HG03460 (cell line): Measurements from ENCODE around the gene ZXDC.

Experiments
- ATAC-seq: cut with Tn5 transposase; IDR thresholded peaks from one replicate; pipeline ENCODE4 v1.9.1; 2021; ENCODE audit not compliant: unreplicated experiment

Gene ZXDC

GRCh38 chr3:126490619-126491018 is 14.9 kb upstream of the ZXDC start:
- no peak for ATAC-seq

DNA sequence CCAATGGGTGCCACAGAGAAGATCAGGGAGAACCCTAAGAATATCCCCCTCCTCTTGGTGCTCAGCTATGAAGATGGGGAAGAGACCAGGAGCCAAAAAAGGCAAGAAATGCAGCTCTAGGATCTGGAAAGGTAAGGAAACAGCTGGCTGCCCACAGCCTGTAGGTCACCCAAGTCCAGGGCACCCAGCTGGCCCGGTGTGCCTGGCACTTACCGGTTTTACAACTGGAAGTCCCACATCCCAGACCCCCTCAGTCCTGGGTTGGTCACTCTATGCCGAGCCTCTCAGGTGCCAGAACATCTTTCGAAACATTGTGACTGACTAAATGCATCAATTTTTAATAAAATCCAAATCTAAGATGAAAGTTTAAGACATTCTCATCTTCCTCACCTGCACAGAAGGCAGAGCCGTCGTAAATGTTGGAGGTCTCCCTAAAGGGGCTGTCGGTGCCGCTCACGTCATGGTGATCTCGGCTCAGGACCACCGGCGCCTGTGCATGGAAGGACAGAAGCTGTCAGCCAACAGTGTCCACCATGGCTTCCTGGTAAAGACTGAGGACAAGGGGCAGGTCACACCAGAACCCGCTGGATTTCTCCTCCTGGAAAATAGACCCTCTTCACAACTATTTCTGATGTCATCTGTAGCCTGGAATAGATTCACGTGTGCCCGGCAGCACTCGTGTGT is 13.3 kb upstream of the ZXDC start:
- no peak for ATAC-seq

DNA sequence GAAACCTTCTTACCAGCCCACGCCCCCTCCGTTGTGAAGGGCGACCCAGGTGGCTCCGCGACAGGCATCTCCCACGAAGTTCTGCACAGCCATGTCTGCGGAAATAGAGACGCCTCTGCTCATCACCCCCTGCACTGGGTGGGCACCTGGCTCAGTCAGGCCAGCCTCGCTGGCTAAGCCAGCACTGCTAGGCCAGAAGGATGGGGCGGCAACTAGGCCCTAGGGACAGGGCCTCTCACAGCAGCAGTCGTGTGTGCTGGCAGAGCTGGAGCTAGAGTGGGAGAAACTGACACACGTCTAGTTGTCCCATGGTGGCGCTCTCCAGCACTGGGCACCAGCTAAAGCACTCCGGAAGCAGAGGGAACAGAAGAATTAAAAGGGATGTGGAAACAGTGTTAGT is 12.5 kb upstream of the ZXDC start:
- no peak for ATAC-seq

DNA sequence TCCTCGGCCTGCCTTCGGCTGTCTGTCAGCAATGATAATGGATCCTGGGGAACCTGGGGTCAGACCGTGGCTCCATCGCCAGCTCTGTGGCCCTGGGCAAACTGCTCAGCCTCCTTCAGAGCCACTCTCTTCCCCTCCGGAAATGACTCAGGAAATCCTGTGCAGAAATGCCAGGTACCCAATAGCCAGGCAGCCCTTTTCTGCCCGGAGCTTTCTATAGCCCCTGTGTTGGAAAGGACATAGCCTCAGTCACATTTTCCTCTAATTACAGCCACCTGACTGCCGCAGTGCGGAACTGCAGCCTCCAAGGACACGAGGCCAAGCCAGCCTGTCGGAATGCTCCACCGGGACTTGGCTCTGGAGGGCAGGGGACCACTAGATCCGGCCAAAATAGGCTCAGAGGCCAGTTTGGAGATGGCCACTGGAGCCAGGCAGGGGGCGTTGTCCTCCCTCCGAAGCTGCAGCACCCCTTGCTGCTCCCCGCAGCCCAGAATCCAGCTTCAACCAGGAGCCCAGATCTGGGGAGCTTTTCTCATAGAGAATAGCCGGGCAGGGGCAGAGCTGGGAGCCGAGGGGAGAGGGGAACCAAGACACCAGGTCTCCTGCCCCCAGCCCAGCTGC is 11.6 kb upstream of the ZXDC start:
- ATAC-seq: no peak

- ATAC-seq: no peak
These were observed 10.7 kb upstream of the ZXDC start for GRCh38 chr3:126486360-126486847.

DNA sequence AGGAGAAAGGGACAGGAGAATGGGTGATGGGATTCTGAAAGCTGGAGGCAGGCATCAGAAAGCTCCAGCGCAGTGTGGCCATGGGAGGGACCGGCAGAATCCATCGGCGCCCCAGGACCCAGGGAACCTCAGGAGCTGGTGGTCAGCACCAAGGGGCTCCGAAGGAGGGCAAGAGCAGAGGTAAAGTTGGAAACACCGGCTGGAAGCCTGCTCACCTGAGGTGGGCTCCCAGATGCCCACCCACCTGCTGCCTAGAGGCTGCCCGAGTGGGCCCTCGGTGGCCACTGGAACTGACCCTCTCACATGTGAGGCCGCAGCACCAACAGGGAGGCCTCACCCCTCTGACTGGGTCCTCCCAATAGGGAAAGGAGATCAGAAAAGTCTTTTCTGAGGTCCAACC is 10.3 kb upstream of the ZXDC start:
- no peak for ATAC-seq

- ATAC-seq: no peak
These were observed 9.6 kb upstream of the ZXDC start for GRCh38 chr3:126485176-126485897.

DNA sequence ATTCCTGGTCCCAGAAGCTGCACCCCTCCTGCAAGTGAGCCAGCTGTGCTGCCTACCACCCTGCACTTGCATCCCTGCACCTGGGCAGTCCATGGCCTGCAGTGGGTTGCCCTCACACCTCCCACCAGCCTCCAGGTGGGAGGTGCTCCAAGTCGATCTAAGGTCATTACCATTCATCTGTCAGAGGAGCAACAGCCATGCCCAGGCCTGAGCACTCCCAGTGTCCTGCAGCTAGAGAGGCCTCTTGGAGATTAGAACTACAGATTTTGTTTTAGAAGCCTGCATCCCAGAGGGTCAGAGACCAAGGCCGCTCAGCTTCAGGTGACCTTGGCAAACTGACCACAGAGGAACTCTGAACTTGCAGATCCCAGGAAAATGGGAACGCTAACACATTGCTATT is 9.0 kb upstream of the ZXDC start:
- no peak for ATAC-seq

GRCh38 chr3:126484148-126484547 is 8.5 kb upstream of the ZXDC start:
- ATAC-seq: no peak

DNA sequence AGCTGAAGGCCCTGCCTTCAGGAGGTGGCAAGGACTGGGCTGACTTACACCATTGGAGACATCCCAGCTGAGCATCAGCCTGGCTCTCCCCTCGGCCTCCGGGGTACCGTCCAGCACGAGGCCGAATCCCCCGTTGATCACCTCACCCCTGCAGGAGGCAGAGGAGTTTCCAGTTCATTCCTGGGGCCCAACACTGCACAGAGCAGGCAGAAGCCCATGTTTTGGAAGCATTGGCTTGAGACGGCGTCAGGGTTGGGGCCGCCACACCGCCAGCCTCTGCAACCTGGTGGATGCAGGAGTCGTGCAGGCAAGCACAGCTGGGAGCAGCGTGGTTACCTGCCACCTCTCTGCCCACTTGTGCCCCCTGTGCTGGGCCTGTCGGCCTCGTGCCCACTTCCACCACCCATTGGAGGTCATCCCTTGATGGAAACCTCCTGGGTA is 7.7 kb upstream of the ZXDC start:
- ATAC-seq: no peak

- no peak for ATAC-seq
These were observed 7.0 kb upstream of the ZXDC start for GRCh38 chr3:126482503-126483255.

DNA sequence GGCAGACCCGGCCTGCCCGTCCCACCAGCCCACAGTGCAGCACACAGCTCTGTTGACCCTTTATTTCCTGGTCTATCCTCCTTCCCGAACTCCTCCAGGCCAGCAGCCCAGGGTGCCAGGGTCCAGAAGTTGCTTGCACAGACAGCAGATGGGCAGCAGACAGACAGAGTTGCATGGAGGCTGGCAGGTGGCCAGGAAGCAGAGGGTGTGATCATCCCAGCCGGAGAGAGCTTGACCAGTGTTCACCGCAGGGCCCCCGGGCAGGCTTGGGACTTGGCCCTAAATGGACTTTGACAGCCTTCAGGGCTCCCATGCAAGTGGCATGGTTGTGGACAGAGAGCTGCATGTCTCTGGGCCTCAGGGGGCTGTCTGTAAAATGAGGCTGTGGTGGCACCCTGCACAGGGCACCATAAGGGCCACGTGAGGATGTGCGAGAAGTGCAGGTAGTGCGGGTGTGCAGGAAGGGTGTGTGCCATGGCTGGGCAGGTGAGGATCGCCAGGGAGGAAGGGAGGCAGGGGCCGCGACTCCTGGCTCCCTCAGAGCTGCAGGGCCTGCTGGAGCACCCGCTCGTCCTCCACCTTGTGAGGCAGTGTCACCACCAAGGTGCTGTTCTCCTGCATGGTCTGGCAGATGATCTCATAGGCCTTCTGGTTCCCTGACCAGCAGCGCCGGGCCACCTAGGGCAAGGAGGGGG is 6.3 kb upstream of the ZXDC start:
- no peak for ATAC-seq

DNA sequence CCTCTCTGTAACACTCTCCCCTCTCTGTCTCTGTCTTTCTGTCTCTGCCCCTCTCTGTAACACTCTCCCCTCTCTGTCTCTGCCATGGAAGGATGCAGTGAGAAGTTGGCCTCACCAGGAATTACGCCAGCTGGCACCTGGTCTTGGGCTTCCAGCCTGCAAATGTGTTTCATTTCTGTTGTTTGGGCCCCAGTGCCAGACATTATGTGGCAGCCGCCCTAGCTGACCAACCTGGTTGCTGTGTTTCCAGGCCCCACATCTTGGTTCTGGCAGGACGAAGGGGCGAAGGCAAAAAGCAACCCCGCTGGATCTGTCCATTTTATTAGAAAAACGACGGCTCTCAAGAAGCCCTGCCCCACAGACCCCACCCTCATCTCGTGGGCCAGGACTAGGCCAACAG is 5.2 kb upstream of the ZXDC start:
- no peak for ATAC-seq

GRCh38 chr3:126480206-126480605 is 4.5 kb upstream of the ZXDC start:
- ATAC-seq: no peak

DNA sequence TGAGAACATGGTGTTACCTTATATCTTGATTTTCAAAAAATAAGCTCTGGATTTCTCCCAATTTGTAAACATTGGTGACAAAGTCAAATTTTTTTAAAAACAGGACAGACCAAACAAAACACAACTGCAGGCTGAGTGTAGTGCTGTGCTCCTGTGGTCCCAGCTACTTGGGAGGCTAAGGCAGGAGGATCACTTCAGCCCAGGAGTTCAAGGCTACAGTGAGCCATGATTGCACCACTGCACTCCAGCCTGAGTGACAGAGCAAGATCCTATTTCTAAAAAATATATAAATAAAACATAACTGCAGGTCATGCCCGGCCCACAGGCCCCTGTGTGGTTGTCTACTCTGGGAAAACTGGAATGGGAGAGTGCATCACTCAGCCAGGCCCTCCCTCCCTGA is 4.0 kb upstream of the ZXDC start:
- no peak for ATAC-seq

DNA sequence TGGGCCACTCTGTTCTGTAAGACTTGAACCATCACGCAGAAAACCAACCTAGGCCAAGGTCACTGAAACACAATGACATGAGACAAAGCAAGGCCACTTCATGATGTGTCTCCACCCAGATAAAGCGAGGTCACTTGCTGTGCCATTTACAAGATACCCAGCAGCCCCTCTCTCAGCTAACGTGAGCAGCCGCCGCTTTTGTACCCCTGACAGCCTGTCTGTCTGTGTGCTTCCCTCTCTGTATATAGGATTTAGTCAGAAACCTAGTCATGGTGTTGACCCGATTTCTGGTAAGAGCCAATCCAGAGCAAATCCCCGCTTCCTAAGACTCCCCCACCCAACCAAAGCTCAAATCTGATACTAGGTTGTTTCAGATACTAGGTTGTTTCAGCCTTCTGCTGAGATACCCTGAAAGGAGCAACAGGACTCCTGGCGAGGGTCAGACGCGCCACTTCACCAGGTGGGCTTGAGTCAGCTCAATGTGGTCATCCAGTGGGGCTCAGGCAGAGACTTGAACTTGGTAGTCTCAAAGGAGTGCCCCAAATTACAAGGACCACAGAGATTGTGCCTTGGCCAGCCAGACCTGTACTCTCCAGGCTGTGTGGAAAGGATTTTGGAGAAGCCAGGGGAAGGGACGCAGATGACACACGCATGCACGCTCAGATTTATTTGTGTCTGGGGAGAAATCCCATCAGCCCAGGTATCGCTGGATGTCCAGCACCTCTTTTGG is 3.1 kb upstream of the ZXDC start:
- no peak for ATAC-seq

GRCh38 chr3:126477061-126477380 is 1.3 kb upstream of the ZXDC start:
- ATAC-seq: no peak

GRCh38 chr3:126476166-126477060 is 722 bp upstream of the ZXDC start:
- peak; percentile 26 for ATAC-seq
